Measurements from ENCODE around the gene ARMC12. TPM values are rescaled to one million over a fixed set of nuclear protein-coding genes. Genes with fewer than 3 reads are reported as not detected.
"Not testable (repeated sequence)": the region's sequence is repeated elsewhere in the genome, so short reads cannot be mapped to it uniquely, and the experiment has no call there.

ARMC12 gene
- total and polyA plus RNA-seq, 4 donors, result 0.20 to 1.1 (median 0.76) TPM

DNA sequence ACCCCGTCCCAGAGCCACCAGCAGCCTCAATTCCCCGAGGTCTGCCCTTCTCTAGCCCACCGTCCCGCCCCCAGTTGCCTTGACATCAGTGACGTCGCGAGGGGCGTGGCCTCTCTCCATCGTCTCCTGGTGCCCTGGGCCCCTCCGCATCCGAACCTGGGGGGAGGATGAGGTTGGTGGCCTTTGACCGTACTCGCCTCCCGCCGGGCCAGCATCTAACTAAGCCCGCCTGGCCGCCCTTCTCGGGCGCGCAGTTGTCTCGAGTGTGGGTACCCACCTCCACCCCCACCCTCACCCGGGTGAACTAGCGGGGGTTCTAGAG is 5.5 kb upstream of the ARMC12 start:
- ATAC-seq (ENCODE audit: insufficient read depth, low FRiP score) (peak; percentile 29), DNase-seq (peak; percentile 95 to 96 (median 95))
- H3K27me3 ChIP-seq (ENCODE audit: control insufficient read depth in 3 of 3, insufficient read depth in 3 of 3, low read length in 2 of 3), result no peaks in the 10 kb centered on the region
- TF ChIP-seq, protein P1, sequence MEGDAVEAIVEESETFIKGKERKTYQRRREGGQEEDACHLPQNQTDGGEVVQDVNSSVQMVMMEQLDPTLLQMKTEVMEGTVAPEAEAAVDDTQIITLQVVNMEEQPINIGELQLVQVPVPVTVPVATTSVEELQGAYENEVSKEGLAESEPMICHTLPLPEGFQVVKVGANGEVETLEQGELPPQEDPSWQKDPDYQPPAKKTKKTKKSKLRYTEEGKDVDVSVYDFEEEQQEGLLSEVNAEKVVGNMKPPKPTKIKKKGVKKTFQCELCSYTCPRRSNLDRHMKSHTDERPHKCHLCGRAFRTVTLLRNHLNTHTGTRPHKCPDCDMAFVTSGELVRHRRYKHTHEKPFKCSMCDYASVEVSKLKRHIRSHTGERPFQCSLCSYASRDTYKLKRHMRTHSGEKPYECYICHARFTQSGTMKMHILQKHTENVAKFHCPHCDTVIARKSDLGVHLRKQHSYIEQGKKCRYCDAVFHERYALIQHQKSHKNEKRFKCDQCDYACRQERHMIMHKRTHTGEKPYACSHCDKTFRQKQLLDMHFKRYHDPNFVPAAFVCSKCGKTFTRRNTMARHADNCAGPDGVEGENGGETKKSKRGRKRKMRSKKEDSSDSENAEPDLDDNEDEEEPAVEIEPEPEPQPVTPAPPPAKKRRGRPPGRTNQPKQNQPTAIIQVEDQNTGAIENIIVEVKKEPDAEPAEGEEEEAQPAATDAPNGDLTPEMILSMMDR (IDR thresholded peaks at IDR 0.05; ENCODE audit: control extremely low read depth, extremely low read depth), result no peak
- H3K27ac ChIP-seq (ENCODE audit: low read depth in 1 of 2, low read length in 1 of 2), result peak overlapping the region; percentile 99 to 100
- no peaks in the 10 kb centered on the region for H3K36me3 ChIP-seq (ENCODE audit: control insufficient read depth in 4 of 4, insufficient read depth in 4 of 4, low read length in 4 of 4)
- peak overlapping the region; percentile 53 to 65 for H3K9ac ChIP-seq (ENCODE audit: insufficient read depth in 1 of 2, low read length in 2 of 2)
- WGBS, 2 donors, result 0% methylated on average over 23 of the region's 23 CpGs
- H3K9me3 ChIP-seq (ENCODE audit: control insufficient read depth in 4 of 4, insufficient read depth in 3 of 4, low read length in 3 of 4), result no peaks in the 10 kb centered on the region
- H3K4me3 ChIP-seq, result peak overlapping the region; percentile 57
- peaks cover 10 to 45% (median 30%) of the 10 kb centered on the region in 5 donors for H3K4me1 ChIP-seq (ENCODE audit: control insufficient read depth in 5 of 5, insufficient read depth in 5 of 5, low read length in 5 of 5)

DNA sequence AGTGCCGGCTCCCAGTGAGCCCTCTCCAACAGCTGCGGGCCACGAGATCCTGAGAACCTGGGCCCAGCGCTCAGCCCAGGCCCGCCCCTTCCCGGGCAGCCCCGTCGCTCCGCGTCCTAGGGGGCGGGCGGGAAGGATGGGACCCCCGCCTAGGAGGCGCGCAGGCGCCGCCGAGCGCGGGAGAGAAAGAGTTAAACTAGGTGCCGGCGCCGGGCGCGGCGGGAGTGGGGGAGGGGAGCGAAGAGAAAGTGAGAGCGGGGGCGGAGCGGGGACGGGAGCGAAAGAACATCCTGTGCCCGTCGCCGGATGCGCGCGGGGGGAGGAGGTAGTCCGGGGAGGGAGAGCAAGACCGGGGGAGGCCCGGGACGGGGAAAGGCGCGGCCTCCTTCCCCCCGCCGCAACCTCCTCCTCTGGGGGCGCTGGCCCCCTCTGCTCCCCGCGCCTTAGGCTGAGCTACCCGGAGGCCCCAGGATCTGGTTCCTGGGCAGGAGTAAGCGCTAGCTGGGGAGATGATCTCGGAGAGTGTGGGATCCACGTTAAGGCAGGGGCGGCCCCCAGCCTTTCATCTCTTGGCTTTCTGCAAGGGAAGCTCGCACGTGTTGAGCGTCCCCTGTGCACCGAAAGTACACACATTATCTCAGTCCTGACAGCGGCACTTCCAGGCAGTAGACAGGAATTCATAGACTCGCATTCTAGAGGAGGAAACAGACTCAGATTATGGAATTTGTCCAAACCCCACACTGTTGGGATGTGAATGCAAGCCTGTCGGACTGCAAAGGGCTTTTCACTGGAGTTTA is 4.9 kb upstream of the ARMC12 start:
- H3K9ac ChIP-seq (ENCODE audit: insufficient read depth in 1 of 2, low read length in 2 of 2), result peak overlapping the region; percentile 53 to 66
- no peaks in the 10 kb centered on the region for H3K27me3 ChIP-seq (ENCODE audit: control insufficient read depth in 3 of 3, insufficient read depth in 3 of 3, low read length in 2 of 3)
- H3K4me3 ChIP-seq, result peak overlapping the region; percentile 57
- TF ChIP-seq, protein P1 (IDR thresholded peaks at IDR 0.05; ENCODE audit: control extremely low read depth, extremely low read depth), result no peak
- H3K36me3 ChIP-seq (ENCODE audit: control insufficient read depth in 4 of 4, insufficient read depth in 4 of 4, low read length in 4 of 4), result no peaks in the 10 kb centered on the region
- H3K4me1 ChIP-seq (ENCODE audit: control insufficient read depth in 5 of 5, insufficient read depth in 5 of 5, low read length in 5 of 5), result peaks cover 8 to 40% (median 26%) of the 10 kb centered on the region in 5 donors
- peak; percentile 91 to 94 (median 93) for DNase-seq
- peak; percentile 71 for ATAC-seq (ENCODE audit: insufficient read depth, low FRiP score)
- H3K9me3 ChIP-seq (ENCODE audit: control insufficient read depth in 4 of 4, insufficient read depth in 3 of 4, low read length in 3 of 4), result no peaks in the 10 kb centered on the region
- H3K27ac ChIP-seq (ENCODE audit: low read depth in 1 of 2, low read length in 1 of 2), result peak overlapping the region; percentile 99 to 100
- WGBS, 2 donors, result 0 to 1% methylated on average over 50 to 61 of the region's 61 CpGs

DNA sequence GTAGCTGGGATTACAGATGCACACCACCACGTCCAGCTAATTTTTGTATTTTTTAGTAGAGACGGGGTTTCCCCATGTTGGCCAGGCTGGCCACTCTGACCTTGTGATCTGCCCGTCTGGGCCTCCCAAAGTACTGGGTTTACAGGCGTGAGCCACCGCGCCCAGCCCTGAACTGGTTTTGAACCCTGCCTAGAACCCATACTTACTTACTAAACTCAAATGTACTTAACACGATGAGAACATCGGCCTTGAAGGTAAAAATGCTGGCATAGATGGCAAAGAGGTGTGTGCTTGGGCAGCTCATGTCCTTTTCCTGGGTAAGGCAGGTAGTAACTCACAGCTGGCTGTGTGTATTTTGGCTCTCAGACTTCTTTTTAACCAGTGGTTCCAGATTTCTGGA is 3.2 kb upstream of the ARMC12 start:
- no peaks in the 10 kb centered on the region for H3K36me3 ChIP-seq (ENCODE audit: control insufficient read depth in 4 of 4, insufficient read depth in 4 of 4, low read length in 4 of 4)
- H3K4me1 ChIP-seq (ENCODE audit: control insufficient read depth in 5 of 5, insufficient read depth in 5 of 5, low read length in 5 of 5), result peaks cover 3 to 34% (median 19%) of the 10 kb centered on the region in 5 donors
- no peak overlapping the region for H3K27ac ChIP-seq (ENCODE audit: low read depth in 1 of 2, low read length in 1 of 2)
- DNase-seq (no peak), ATAC-seq (ENCODE audit: insufficient read depth, low FRiP score) (no peak)
- H3K27me3 ChIP-seq (ENCODE audit: control insufficient read depth in 3 of 3, insufficient read depth in 3 of 3, low read length in 2 of 3), result no peaks in the 10 kb centered on the region
- H3K4me3 ChIP-seq, result no peak overlapping the region
- no peaks in the 10 kb centered on the region for H3K9me3 ChIP-seq (ENCODE audit: control insufficient read depth in 4 of 4, insufficient read depth in 3 of 4, low read length in 3 of 4)
- TF ChIP-seq, protein P1 (IDR thresholded peaks at IDR 0.05; ENCODE audit: control extremely low read depth, extremely low read depth), result no peak
- WGBS, 2 donors, result 83 to 93% methylated on average over 8 of the region's 8 CpGs
- no peak overlapping the region for H3K9ac ChIP-seq (ENCODE audit: insufficient read depth in 1 of 2, low read length in 2 of 2)

DNA sequence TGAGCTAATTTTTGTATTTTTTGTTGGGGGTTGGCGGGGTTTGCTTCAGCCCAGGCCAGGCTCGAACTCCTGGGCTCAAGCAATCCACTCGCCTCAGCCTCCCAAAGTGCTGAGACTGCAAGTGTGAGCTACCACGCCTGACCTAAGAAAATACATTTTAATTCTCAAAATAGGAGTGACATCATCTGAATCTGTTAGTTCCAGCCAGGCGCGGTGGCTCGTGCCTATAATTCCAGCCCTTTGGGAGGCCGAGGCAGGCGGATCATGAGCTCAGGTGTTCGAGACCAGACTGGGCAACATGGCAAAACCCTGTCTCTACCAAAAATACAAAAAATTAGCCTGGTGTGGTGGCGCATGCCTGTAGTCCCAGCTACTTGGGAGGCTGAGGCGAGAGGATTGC is 2.5 kb upstream of the ARMC12 start:
- DNase-seq; H3K36me3 ChIP-seq (ENCODE audit: control insufficient read depth in 4 of 4, insufficient read depth in 4 of 4, low read length in 4 of 4); H3K9ac ChIP-seq (ENCODE audit: insufficient read depth in 1 of 2, low read length in 2 of 2); H3K9me3 ChIP-seq (ENCODE audit: control insufficient read depth in 4 of 4, insufficient read depth in 3 of 4, low read length in 3 of 4); H3K4me3 ChIP-seq; H3K27ac ChIP-seq (ENCODE audit: low read depth in 1 of 2, low read length in 1 of 2); H3K27me3 ChIP-seq (ENCODE audit: control insufficient read depth in 3 of 3, insufficient read depth in 3 of 3, low read length in 2 of 3); ATAC-seq (ENCODE audit: insufficient read depth, low FRiP score): not testable (repeated sequence)
- WGBS, 2 donors, result 98% methylated on average over 12 of the region's 12 CpGs
- H3K4me1 ChIP-seq (ENCODE audit: control insufficient read depth in 5 of 5, insufficient read depth in 5 of 5, low read length in 5 of 5), result peaks cover 3 to 27% (median 15%) of the 10 kb centered on the region in 5 donors
